Measurements from ENCODE around the gene CFAP69. TPM values are rescaled to one million over a fixed set of nuclear protein-coding genes. Genes with fewer than 3 reads are reported as not detected.

The CFAP69 gene
- total and polyA plus RNA-seq, 2 experiments from 2014 or later = 4.9 to 7.9 TPM

DNA sequence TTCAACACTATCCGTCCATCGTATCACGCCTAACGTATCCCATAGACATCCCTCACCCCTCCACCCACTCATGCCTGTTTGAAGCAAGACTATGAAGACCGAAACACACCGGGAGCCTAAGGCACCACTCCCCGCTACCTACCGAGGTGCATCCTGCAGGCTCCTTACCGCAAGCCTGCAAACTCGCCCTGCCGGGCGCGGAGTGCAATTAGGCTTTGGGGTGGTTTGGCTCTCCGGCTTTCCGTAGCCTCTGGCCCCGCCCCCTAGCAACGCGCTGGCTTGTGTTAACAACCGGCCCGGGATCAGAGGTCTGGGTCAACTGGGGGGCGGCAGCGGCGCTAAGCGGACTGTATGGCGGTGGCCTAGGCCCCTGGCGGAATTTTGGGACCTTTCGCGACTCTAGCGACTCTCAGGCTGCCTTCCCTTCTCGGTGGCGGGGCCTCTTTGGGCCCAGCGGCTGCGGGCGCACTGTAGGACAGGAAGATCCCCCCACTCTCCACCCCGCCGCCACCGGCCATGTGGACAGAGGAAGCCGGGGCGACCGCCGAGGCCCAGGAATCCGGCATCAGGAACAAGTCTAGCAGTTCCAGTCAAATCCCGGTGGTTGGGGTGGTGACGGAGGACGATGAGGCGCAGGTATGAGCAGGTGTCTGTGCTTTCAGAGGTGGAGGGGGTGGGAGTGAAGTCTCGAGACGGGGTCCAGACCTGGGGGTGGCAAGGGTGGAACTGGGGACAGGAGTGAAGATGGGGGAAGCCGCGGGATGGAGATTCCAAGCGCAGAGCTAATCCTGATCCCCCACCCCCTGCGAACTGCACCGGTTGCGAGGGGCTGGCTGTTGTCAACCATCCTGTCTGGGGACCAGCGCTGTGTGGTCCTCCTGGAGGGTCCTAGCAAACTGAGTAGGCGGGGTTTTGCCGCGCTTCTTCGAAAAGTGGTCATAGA, at the start of gene CFAP69 (continued):
- TF ChIP-seq, protein P1, sequence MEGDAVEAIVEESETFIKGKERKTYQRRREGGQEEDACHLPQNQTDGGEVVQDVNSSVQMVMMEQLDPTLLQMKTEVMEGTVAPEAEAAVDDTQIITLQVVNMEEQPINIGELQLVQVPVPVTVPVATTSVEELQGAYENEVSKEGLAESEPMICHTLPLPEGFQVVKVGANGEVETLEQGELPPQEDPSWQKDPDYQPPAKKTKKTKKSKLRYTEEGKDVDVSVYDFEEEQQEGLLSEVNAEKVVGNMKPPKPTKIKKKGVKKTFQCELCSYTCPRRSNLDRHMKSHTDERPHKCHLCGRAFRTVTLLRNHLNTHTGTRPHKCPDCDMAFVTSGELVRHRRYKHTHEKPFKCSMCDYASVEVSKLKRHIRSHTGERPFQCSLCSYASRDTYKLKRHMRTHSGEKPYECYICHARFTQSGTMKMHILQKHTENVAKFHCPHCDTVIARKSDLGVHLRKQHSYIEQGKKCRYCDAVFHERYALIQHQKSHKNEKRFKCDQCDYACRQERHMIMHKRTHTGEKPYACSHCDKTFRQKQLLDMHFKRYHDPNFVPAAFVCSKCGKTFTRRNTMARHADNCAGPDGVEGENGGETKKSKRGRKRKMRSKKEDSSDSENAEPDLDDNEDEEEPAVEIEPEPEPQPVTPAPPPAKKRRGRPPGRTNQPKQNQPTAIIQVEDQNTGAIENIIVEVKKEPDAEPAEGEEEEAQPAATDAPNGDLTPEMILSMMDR (conservative IDR thresholded peaks at IDR 0.05; ENCODE audit: low read depth in 2 of 2) = peak in 1 of 2 experiments; percentile 6; a peak in 1 of 4 replicates

- Histone ChIP-seq H3K9me2 (ENCODE audit: insufficient read depth) (no peaks in the 10 kb centered on the region), H3K36me3 (ENCODE audit: insufficient read depth) (no peaks in the 10 kb centered on the region), H3K79me2 (replicated peaks; ENCODE audit: insufficient read depth) (no peaks in the 10 kb centered on the region), H4K20me1 (replicated peaks; ENCODE audit: insufficient read depth) (no peaks in the 10 kb centered on the region), H3F3A (replicated peaks; ENCODE audit: low read depth) (no peaks in the 10 kb centered on the region), H3K27ac (ENCODE audit: low read depth) (no peak overlapping the region), H3K4me2 (no peak overlapping the region), H3K4me3 (no peak overlapping the region), H3K27me3 (ENCODE audit: insufficient read depth) (no peaks in the 10 kb centered on the region), H2AFZ (no peak overlapping the region), H3K4me1 (ENCODE audit: insufficient read depth) (no peaks in the 10 kb centered on the region)
- Mint-ChIP-seq H3K9me3 (peaks cover 3% of the 10 kb centered on the region; the same call in 1 of the 3 replicates), H3K4me3 (no peak overlapping the region), H3K27me3 (ENCODE audit: insufficient read depth, low read depth, poor library complexity) (no peaks in the 10 kb centered on the region), H3K27ac (no peak overlapping the region), H3K36me3 (ENCODE audit: low read depth) (no peaks in the 10 kb centered on the region; the same call in 2 of the 3 replicates), H3K4me1 (no peaks in the 10 kb centered on the region)
- DNase-seq (ENCODE audit: low spot score) = no peak
- ATAC-seq = no peak
- TF ChIP-seq JUNB (IDR thresholded peaks at IDR 0.05; ENCODE audit: unreplicated experiment) (no peak), EZH2phosphoT487 (IDR thresholded peaks at IDR 0.05; ENCODE audit: unreplicated experiment) (no peak), NANOG (IDR thresholded peaks at IDR 0.05; ENCODE audit: borderline replicate concordance) (no peak), CREB1 (CRISPR knock-in tag; IDR thresholded peaks at IDR 0.05; ENCODE audit: low read depth) (no peak), ETS1 (IDR thresholded peaks at IDR 0.05) (no peak), ZNF114 (CRISPR knock-in tag; IDR thresholded peaks at IDR 0.05) (no peak), POLR2AphosphoS5 (IDR thresholded peaks at IDR 0.05; ENCODE audit: low read depth) (no peak)
- TF ChIP-seq, protein P2, sequence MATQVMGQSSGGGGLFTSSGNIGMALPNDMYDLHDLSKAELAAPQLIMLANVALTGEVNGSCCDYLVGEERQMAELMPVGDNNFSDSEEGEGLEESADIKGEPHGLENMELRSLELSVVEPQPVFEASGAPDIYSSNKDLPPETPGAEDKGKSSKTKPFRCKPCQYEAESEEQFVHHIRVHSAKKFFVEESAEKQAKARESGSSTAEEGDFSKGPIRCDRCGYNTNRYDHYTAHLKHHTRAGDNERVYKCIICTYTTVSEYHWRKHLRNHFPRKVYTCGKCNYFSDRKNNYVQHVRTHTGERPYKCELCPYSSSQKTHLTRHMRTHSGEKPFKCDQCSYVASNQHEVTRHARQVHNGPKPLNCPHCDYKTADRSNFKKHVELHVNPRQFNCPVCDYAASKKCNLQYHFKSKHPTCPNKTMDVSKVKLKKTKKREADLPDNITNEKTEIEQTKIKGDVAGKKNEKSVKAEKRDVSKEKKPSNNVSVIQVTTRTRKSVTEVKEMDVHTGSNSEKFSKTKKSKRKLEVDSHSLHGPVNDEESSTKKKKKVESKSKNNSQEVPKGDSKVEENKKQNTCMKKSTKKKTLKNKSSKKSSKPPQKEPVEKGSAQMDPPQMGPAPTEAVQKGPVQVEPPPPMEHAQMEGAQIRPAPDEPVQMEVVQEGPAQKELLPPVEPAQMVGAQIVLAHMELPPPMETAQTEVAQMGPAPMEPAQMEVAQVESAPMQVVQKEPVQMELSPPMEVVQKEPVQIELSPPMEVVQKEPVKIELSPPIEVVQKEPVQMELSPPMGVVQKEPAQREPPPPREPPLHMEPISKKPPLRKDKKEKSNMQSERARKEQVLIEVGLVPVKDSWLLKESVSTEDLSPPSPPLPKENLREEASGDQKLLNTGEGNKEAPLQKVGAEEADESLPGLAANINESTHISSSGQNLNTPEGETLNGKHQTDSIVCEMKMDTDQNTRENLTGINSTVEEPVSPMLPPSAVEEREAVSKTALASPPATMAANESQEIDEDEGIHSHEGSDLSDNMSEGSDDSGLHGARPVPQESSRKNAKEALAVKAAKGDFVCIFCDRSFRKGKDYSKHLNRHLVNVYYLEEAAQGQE (IDR thresholded peaks at IDR 0.05; ENCODE audit: unreplicated experiment) = no peak
- TF ChIP-seq, protein P3, sequence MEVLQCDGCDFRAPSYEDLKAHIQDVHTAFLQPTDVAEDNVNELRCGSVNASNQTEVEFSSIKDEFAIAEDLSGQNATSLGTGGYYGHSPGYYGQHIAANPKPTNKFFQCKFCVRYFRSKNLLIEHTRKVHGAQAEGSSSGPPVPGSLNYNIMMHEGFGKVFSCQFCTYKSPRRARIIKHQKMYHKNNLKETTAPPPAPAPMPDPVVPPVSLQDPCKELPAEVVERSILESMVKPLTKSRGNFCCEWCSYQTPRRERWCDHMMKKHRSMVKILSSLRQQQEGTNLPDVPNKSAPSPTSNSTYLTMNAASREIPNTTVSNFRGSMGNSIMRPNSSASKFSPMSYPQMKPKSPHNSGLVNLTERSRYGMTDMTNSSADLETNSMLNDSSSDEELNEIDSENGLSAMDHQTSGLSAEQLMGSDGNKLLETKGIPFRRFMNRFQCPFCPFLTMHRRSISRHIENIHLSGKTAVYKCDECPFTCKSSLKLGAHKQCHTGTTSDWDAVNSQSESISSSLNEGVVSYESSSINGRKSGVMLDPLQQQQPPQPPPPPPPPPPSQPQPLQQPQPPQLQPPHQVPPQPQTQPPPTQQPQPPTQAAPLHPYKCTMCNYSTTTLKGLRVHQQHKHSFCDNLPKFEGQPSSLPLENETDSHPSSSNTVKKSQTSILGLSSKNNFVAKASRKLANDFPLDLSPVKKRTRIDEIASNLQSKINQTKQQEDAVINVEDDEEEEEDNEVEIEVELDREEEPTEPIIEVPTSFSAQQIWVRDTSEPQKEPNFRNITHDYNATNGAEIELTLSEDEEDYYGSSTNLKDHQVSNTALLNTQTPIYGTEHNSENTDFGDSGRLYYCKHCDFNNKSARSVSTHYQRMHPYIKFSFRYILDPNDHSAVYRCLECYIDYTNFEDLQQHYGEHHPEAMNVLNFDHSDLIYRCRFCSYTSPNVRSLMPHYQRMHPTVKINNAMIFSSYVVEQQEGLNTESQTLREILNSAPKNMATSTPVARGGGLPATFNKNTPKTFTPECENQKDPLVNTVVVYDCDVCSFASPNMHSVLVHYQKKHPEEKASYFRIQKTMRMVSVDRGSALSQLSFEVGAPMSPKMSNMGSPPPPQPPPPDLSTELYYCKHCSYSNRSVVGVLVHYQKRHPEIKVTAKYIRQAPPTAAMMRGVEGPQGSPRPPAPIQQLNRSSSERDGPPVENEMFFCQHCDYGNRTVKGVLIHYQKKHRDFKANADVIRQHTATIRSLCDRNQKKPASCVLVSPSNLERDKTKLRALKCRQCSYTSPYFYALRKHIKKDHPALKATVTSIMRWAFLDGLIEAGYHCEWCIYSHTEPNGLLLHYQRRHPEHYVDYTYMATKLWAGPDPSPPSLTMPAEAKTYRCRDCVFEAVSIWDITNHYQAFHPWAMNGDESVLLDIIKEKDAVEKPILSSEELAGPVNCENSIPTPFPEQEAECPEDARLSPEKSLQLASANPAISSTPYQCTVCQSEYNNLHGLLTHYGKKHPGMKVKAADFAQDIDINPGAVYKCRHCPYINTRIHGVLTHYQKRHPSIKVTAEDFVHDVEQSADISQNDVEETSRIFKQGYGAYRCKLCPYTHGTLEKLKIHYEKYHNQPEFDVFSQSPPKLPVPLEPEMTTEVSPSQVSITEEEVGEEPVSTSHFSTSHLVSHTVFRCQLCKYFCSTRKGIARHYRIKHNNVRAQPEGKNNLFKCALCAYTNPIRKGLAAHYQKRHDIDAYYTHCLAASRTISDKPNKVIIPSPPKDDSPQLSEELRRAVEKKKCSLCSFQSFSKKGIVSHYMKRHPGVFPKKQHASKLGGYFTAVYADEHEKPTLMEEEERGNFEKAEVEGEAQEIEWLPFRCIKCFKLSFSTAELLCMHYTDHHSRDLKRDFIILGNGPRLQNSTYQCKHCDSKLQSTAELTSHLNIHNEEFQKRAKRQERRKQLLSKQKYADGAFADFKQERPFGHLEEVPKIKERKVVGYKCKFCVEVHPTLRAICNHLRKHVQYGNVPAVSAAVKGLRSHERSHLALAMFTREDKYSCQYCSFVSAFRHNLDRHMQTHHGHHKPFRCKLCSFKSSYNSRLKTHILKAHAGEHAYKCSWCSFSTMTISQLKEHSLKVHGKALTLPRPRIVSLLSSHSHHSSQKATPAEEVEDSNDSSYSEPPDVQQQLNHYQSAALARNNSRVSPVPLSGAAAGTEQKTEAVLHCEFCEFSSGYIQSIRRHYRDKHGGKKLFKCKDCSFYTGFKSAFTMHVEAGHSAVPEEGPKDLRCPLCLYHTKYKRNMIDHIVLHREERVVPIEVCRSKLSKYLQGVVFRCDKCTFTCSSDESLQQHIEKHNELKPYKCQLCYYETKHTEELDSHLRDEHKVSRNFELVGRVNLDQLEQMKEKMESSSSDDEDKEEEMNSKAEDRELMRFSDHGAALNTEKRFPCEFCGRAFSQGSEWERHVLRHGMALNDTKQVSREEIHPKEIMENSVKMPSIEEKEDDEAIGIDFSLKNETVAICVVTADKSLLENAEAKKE (CRISPR knock-in tag; IDR thresholded peaks at IDR 0.05) = no peak
Observed at GRCh38 chr7:90201500-90202195, 43.3 kb upstream of the CFAP69 start.

Measured in GM23338 (cell line).